GM12872 (cell line): Measurements from ENCODE around the gene FRMD4A.

ENCODE experiments used
- TF ChIP-seq, protein P1 (sequence below): IDR thresholded peaks from 3 replicates; pipeline ENCODE4 v1.5.1; 2011; ENCODE audit warnings: low read depth, mild to moderate bottlenecking, low read length, moderate library complexity; ENCODE audit not compliant: insufficient read depth

Gene FRMD4A

DNA sequence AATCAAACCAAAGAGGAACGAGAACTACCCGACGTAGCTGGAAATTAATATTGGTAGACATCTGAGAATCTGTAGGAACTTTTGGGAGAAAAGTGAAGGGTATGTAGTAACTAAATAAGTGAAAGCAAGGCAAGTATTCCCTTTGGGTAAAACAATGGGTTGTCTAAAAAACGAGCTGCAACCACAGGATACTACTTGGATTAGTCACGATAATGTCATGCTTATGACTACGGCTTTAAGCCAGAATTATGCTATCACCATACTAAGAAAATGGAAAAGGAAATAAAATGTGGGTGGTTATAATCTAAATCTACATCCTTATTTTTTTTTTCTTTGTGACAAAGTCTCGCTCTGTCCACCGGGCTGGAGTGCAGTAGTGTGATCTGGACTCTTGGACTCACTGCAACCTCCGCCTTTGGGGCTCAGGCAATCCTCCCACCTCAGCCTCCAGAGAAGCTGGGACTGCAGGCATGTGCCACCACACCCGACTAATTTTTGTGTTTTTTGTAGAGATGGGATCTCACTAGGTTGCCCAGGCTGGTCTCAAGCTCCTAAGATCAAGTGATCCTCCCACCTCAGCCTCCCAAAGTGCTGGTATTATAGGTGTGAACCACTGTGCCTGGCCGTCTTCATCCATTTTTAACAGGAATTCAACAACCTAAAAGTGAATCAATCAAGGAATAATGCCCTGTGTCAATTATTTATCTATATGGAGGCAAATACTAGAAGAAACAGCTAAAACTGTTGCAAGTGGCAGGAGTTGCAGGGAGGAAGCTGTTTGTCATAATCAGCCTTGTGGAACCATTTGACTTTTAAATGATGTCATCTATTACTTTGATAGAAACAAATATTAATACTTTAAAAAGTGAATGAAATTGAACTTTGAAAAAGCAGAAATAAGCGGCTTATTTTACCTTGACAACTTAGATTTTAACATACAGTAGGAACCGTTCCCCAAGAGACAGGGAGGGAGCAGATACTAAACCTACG lies 554.6 kb downstream of the FRMD4A start:
- TF ChIP-seq, protein P1, sequence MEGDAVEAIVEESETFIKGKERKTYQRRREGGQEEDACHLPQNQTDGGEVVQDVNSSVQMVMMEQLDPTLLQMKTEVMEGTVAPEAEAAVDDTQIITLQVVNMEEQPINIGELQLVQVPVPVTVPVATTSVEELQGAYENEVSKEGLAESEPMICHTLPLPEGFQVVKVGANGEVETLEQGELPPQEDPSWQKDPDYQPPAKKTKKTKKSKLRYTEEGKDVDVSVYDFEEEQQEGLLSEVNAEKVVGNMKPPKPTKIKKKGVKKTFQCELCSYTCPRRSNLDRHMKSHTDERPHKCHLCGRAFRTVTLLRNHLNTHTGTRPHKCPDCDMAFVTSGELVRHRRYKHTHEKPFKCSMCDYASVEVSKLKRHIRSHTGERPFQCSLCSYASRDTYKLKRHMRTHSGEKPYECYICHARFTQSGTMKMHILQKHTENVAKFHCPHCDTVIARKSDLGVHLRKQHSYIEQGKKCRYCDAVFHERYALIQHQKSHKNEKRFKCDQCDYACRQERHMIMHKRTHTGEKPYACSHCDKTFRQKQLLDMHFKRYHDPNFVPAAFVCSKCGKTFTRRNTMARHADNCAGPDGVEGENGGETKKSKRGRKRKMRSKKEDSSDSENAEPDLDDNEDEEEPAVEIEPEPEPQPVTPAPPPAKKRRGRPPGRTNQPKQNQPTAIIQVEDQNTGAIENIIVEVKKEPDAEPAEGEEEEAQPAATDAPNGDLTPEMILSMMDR, result no peak

- TF ChIP-seq, protein P1, result no peak
Measured at GRCh38 chr10:13774303-13774893, 556.3 kb downstream of the FRMD4A start.

GRCh38 chr10:13773496-13774170 lies 557.1 kb downstream of the FRMD4A start:
- TF ChIP-seq, protein P1, result no peak

- TF ChIP-seq, protein P1, result no peak
Measured at GRCh38 chr10:13773043-13773442, 557.7 kb downstream of the FRMD4A start.

GRCh38 chr10:13771992-13772391 lies 558.7 kb downstream of the FRMD4A start:
- TF ChIP-seq, protein P1, result no peak

- TF ChIP-seq, protein P1, result no peak
Measured at GRCh38 chr10:13770760-13771493, 559.8 kb downstream of the FRMD4A start.
